ENCODE measurements around the gene BMAL1. TPM values are rescaled to one million over a fixed set of nuclear protein-coding genes. Genes with fewer than 3 reads are reported as not detected.

Gene BMAL1
- total and polyA plus RNA-seq, 2 donors (not counting 3 experiments of a cell fraction or from before 2014, with no cell fraction given) = 5.8 to 10.1 TPM

DNA sequence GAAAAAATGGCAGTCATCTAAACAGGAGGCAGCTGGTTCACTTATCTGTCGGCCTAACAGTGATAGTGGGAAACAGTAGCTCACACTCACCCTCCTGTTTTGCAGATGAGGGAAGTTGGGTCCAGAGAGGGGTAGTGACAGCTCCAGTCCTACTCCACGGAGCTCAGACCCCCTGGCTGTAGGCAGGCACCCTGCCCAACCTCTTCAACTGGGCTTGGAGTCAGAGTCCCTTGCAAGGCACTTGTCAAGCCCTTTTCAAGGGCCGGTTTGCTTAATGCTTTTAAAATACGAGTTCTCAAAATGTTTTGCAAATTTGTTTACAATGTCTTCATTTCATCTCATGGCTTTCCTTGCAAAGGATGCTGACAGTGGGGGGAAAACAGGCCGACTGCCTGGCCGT, 75.1 kb downstream of the BMAL1 start:
- no TSS peak for BruUV-seq (replicated peaks)
- Histone ChIP-seq H3K27me3 (ENCODE audit: control insufficient read depth in 2 of 2, insufficient read depth in 2 of 2, low read length in 2 of 2) (no peaks in the 10 kb centered on the region), H3K9me3 (replicated peaks; ENCODE audit: control insufficient read depth, insufficient read depth, low read length) (no peaks in the 10 kb centered on the region), H3K4me1 (ENCODE audit: control insufficient read depth, extremely low read depth, insufficient read depth, low read length) (peaks cover 4% of the 10 kb centered on the region), H3K4me2 (ENCODE audit: insufficient read depth, low read length) (no peak overlapping the region), H2AFZ (ENCODE audit: low read depth, low read length) (no peak overlapping the region), H4K20me1 (replicated peaks; ENCODE audit: control insufficient read depth, extremely low read depth, insufficient read depth, low read length) (no peaks in the 10 kb centered on the region), H3K9me1 (replicated peaks; ENCODE audit: control insufficient read depth, extremely low read depth, insufficient read depth, low read length) (no peaks in the 10 kb centered on the region), H3K36me3 (ENCODE audit: control insufficient read depth in 2 of 2, extremely low read depth in 1 of 2, insufficient read depth in 2 of 2, low read length in 2 of 2) (peaks cover 0 to 4% of the 10 kb centered on the region in 2 experiments), H3K9ac (replicated peaks; ENCODE audit: extremely low read depth, insufficient read depth, low read length) (no peak overlapping the region), H3K79me2 (ENCODE audit: control insufficient read depth, insufficient read depth, low read length) (no peaks in the 10 kb centered on the region), H3K27ac (ENCODE audit: insufficient read depth, low read depth, low read length) (no peak overlapping the region), H3K4me3 (replicated peaks in 1 of 3; ENCODE audit: insufficient read depth in 1 of 3, low read depth in 1 of 3, low read length in 3 of 3) (no peak overlapping the region)
- no peak for DNase-seq (ENCODE audit: low read depth, low spot score)
- dilution Hi-C loops (cut with MboI; ENCODE audit: extremely low pct_ligation_motif_present, low sequenced_read_pairs) = no loop called here
- POLR2A ChIA-PET = no interaction called here
- no peak for FAIRE-seq
- intact Hi-C loops (cut with micrococcal nuclease) = no loop called here
- CTCF ChIA-PET = interaction anchor here (1.2 to 8.3 kb wide), 5 partner anchors 10 to 142 kb away, joined by 3 to 144 read pairs (median 18); no protein-coding TSS in a partner anchor
- TF ChIP-seq, protein P1, sequence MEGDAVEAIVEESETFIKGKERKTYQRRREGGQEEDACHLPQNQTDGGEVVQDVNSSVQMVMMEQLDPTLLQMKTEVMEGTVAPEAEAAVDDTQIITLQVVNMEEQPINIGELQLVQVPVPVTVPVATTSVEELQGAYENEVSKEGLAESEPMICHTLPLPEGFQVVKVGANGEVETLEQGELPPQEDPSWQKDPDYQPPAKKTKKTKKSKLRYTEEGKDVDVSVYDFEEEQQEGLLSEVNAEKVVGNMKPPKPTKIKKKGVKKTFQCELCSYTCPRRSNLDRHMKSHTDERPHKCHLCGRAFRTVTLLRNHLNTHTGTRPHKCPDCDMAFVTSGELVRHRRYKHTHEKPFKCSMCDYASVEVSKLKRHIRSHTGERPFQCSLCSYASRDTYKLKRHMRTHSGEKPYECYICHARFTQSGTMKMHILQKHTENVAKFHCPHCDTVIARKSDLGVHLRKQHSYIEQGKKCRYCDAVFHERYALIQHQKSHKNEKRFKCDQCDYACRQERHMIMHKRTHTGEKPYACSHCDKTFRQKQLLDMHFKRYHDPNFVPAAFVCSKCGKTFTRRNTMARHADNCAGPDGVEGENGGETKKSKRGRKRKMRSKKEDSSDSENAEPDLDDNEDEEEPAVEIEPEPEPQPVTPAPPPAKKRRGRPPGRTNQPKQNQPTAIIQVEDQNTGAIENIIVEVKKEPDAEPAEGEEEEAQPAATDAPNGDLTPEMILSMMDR (IDR thresholded peaks at IDR 0.05; ENCODE audit: extremely low read depth in 1 of 2, insufficient read depth in 1 of 2, low read depth in 1 of 2, low read length in 2 of 2) = no peak
- TF ChIP-seq POLR2AphosphoS5 (IDR thresholded peaks at IDR 0.05; ENCODE audit: insufficient read depth, low read depth, low read length) = no peak
- no peak for TF ChIP-seq MYC (IDR thresholded peaks at IDR 0.05; ENCODE audit: low read depth, low read length)
- TF ChIP-seq POLR2A (IDR thresholded peaks at IDR 0.05; ENCODE audit: low read depth, low read length) = no peak
- TF ChIP-seq EZH2 (IDR thresholded peaks at IDR 0.05; ENCODE audit: borderline replicate concordance, low read depth, low read length, severe bottlenecking) = no peak
- TF ChIP-seq, protein P2, sequence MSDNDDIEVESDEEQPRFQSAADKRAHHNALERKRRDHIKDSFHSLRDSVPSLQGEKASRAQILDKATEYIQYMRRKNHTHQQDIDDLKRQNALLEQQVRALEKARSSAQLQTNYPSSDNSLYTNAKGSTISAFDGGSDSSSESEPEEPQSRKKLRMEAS (IDR thresholded peaks at IDR 0.05; ENCODE audit: insufficient read depth, insufficient read length) = no peak
- no peak for TF ChIP-seq GATA2 (IDR thresholded peaks at IDR 0.05; ENCODE audit: insufficient read depth, insufficient read length, low read depth, low read length)
- TF ChIP-seq FOS (IDR thresholded peaks at IDR 0.05; ENCODE audit: borderline replicate concordance, insufficient read depth, low read length) = no peak
- no peak for TF ChIP-seq JUN (IDR thresholded peaks at IDR 0.05; ENCODE audit: borderline replicate concordance, insufficient read depth, insufficient read length, low read depth)
